ENCODE results near the gene E2F3.

Gene E2F3

GRCh38 chr6:20538131-20538662 is 136.5 kb downstream of the E2F3 start:
- Histone ChIP-seq H3K27me3 (ENCODE audit: insufficient read depth, low read length, poor library complexity) (no peaks in the 10 kb centered on the region), H3K79me2 (ENCODE audit: insufficient read depth, low read length) (peaks cover 80% of the 10 kb centered on the region), H3K9ac (ENCODE audit: low read depth, low read length) (no peak overlapping the region), H3K9me3 (ENCODE audit: insufficient read depth, low read length, severe bottlenecking) (no peaks in the 10 kb centered on the region), H2AFZ (ENCODE audit: low read depth, low read length) (no peak overlapping the region), H3K4me3 (ENCODE audit: low read depth in 1 of 2, low read length in 2 of 2) (no peak overlapping the region), H4K20me1 (ENCODE audit: insufficient read depth, low read length) (no peaks in the 10 kb centered on the region; the same call in 1 of the 2 replicates), H3K27ac (ENCODE audit: low read length) (no peak overlapping the region), H3K4me1 (ENCODE audit: insufficient read depth, low read length) (peaks cover 31% of the 10 kb centered on the region), H3K36me3 (ENCODE audit: insufficient read depth, low read length) (peaks cover 41% of the 10 kb centered on the region), H3K4me2 (ENCODE audit: insufficient read depth, low read length) (no peak overlapping the region)
- no peak for TF ChIP-seq CTCF (IDR thresholded peaks at IDR 0.05; ENCODE audit: borderline replicate concordance, extremely low read depth, low read length, poor library complexity, severe bottlenecking)
- no peak for TF ChIP-seq EZH2 (IDR thresholded peaks at IDR 0.05; ENCODE audit: borderline replicate concordance, low read depth, low read length, severe bottlenecking)
- DNase-seq (no peak), ATAC-seq (ENCODE audit: insufficient read depth, low read depth) (no peak)

GRCh38 chr6:20538907-20539306 is 137.2 kb downstream of the E2F3 start:
- Histone ChIP-seq H4K20me1 (ENCODE audit: insufficient read depth, low read length) (no peaks in the 10 kb centered on the region; the same call in 1 of the 2 replicates), H3K27ac (ENCODE audit: low read length) (no peak overlapping the region), H2AFZ (ENCODE audit: low read depth, low read length) (no peak overlapping the region), H3K9me3 (ENCODE audit: insufficient read depth, low read length, severe bottlenecking) (no peaks in the 10 kb centered on the region), H3K4me1 (ENCODE audit: insufficient read depth, low read length) (peaks cover 26% of the 10 kb centered on the region), H3K4me3 (ENCODE audit: low read depth in 1 of 2, low read length in 2 of 2) (no peak overlapping the region), H3K36me3 (ENCODE audit: insufficient read depth, low read length) (peaks cover 42% of the 10 kb centered on the region), H3K9ac (ENCODE audit: low read depth, low read length) (no peak overlapping the region), H3K79me2 (ENCODE audit: insufficient read depth, low read length) (peaks cover 86% of the 10 kb centered on the region), H3K4me2 (ENCODE audit: insufficient read depth, low read length) (no peak overlapping the region), H3K27me3 (ENCODE audit: insufficient read depth, low read length, poor library complexity) (no peaks in the 10 kb centered on the region)
- no peak for ATAC-seq (ENCODE audit: insufficient read depth, low read depth)
- no peak for DNase-seq
- TF ChIP-seq CTCF (IDR thresholded peaks at IDR 0.05; ENCODE audit: borderline replicate concordance, extremely low read depth, low read length, poor library complexity, severe bottlenecking), result no peak
- TF ChIP-seq EZH2 (IDR thresholded peaks at IDR 0.05; ENCODE audit: borderline replicate concordance, low read depth, low read length, severe bottlenecking), result no peak

GRCh38 chr6:20539387-20539786 is 137.7 kb downstream of the E2F3 start:
- Histone ChIP-seq H3K27ac (ENCODE audit: low read length) (no peak overlapping the region), H3K4me2 (ENCODE audit: insufficient read depth, low read length) (no peak overlapping the region), H3K79me2 (ENCODE audit: insufficient read depth, low read length) (peaks cover 88% of the 10 kb centered on the region), H3K36me3 (ENCODE audit: insufficient read depth, low read length) (peaks cover 42% of the 10 kb centered on the region), H3K9me3 (ENCODE audit: insufficient read depth, low read length, severe bottlenecking) (no peaks in the 10 kb centered on the region), H3K27me3 (ENCODE audit: insufficient read depth, low read length, poor library complexity) (no peaks in the 10 kb centered on the region), H2AFZ (ENCODE audit: low read depth, low read length) (no peak overlapping the region), H3K4me3 (ENCODE audit: low read depth in 1 of 2, low read length in 2 of 2) (no peak overlapping the region), H4K20me1 (ENCODE audit: insufficient read depth, low read length) (no peaks in the 10 kb centered on the region; the same call in 1 of the 2 replicates), H3K9ac (ENCODE audit: low read depth, low read length) (no peak overlapping the region), H3K4me1 (ENCODE audit: insufficient read depth, low read length) (peaks cover 23% of the 10 kb centered on the region)
- no peak for DNase-seq
- no peak for ATAC-seq (ENCODE audit: insufficient read depth, low read depth)
- TF ChIP-seq EZH2 (IDR thresholded peaks at IDR 0.05; ENCODE audit: borderline replicate concordance, low read depth, low read length, severe bottlenecking), result no peak
- no peak for TF ChIP-seq CTCF (IDR thresholded peaks at IDR 0.05; ENCODE audit: borderline replicate concordance, extremely low read depth, low read length, poor library complexity, severe bottlenecking)

Data from DND-41 (cell line).